AG04450 (cell line): ENCODE data around the gene DPH1. TPM values are rescaled to one million over a fixed set of nuclear protein-coding genes. Genes with fewer than 3 reads are reported as not detected.

Experiments used
- CTCF ChIA-PET: fragments of 300-600, 350-600 bp; formaldehyde crosslinking; extraction: SDS; loops from one replicate; lab custom pipeline; 2022; ENCODE audit warnings: antibody characterized with exemption, inconsistent platforms; lab: Charles Lee
- POLR2A ChIA-PET: fragments of 350-600 bp; formaldehyde crosslinking; extraction: SDS; loops from one replicate; lab custom pipeline; 2021; ENCODE audit warnings: antibody characterized with exemption, inconsistent platforms; lab: Yijun Ruan, JAX
- DNase-seq: peaks from one replicate; pipeline ENCODE4 v3.0.0-alpha.2; 2011; ENCODE audit warnings: low read depth, low spot score
- H3K27ac ChIP-seq: one replicate; pipeline ENCODE4 v1.5.1; 2012; ENCODE audit warnings: low read depth, low read length, control low read depth
- H3K27me3 ChIP-seq: one replicate; pipeline ENCODE4 v1.6.0; 2012; ENCODE audit warnings: low read length; ENCODE audit not compliant: control insufficient read depth, insufficient read depth
- H3K4me3 ChIP-seq: 2 replicates; pipeline ENCODE4 v1.5.1; 2011; ENCODE audit warnings: mild to moderate bottlenecking, low read depth, low read length, control low read depth
- H3K9me3 ChIP-seq: 2 replicates; pipeline ENCODE4 v1.5.1; 2012; ENCODE audit warnings: low read length; ENCODE audit not compliant: control insufficient read depth, insufficient read depth
- CTCF ChIP-seq: IDR thresholded peaks from 2 replicates; pipeline ENCODE4 v1.5.1; 2011; ENCODE audit warnings: low read depth, low read length, control low read depth, inconsistent platforms
- polyA plus RNA-seq: library from polyadenylated mRNA; depleted of rRNA; stranded (reverse); fragments of >200 nt; gene quantifications from 2 replicates; pipeline ENCODE4 v1.2.3, GENCODE V29; 2011

The DPH1 gene
- polyA plus RNA-seq, 1 experiment = 25.3 TPM

GRCh38 chr17:2061441-2061958 lies 31.5 kb downstream of the DPH1 start:
- POLR2A ChIA-PET = no interaction called here

GRCh38 chr17:2062571-2063183 lies 32.7 kb downstream of the DPH1 start:
- Histone ChIP-seq H3K27me3 (no peaks in the 10 kb centered on the region), H3K4me3 (no peak overlapping the region), H3K27ac (peak overlapping the region; percentile 61), H3K9me3 (peaks cover 6% of the 10 kb centered on the region; the same call in 1 of the 2 replicates)
- CTCF ChIA-PET = interaction anchor here (2.4 kb wide), 1 partner anchor 182 kb away, joined by 7 read pairs; no protein-coding TSS in a partner anchor
- no peak for TF ChIP-seq CTCF
- POLR2A ChIA-PET = interaction anchor here (0.6 to 1.1 kb wide), 2 partner anchors 138 to 182 kb away, joined by 6 read pairs; no protein-coding TSS in a partner anchor
- DNase-seq = no peak

More at GRCh38 chr17:2061441-2061958, 31.5 kb downstream of the DPH1 start:
- no peak for DNase-seq
- Histone ChIP-seq H3K4me3 (no peak overlapping the region), H3K27ac (peak overlapping the region; percentile 57), H3K9me3 (peaks cover 6% of the 10 kb centered on the region; the same call in 1 of the 2 replicates), H3K27me3 (no peaks in the 10 kb centered on the region)
- CTCF ChIA-PET = no interaction called here
- no peak for TF ChIP-seq CTCF

GRCh38 chr17:2063261-2064146 lies 33.6 kb downstream of the DPH1 start:
- no peak for TF ChIP-seq CTCF
- Histone ChIP-seq H3K27ac (peak overlapping the region; percentile 61), H3K4me3 (no peak overlapping the region), H3K27me3 (no peaks in the 10 kb centered on the region), H3K9me3 (no peaks in the 10 kb centered on the region; the same call in 1 of the 2 replicates)
- ChIA-PET POLR2A (interaction anchor here (0.6 kb wide), 2 partner anchors 10 to 137 kb away, joined by 6 read pairs; no protein-coding TSS in a partner anchor), CTCF (interaction anchor here (2.4 kb wide), 1 partner anchor 181 kb away, joined by 7 read pairs; no protein-coding TSS in a partner anchor)
- DNase-seq = no peak

GRCh38 chr17:2064147-2064489 lies 34.2 kb downstream of the DPH1 start:
- Histone ChIP-seq H3K4me3 (no peak overlapping the region), H3K9me3 (no peaks in the 10 kb centered on the region; the same call in 1 of the 2 replicates), H3K27ac (peak overlapping the region; percentile 61), H3K27me3 (no peaks in the 10 kb centered on the region)
- TF ChIP-seq CTCF = no peak
- DNase-seq = no peak
- ChIA-PET POLR2A (interaction anchor here (0.6 kb wide), 1 partner anchor 11 kb away, joined by 6 read pairs; no protein-coding TSS in a partner anchor), CTCF (interaction anchor here (2.4 kb wide), 1 partner anchor 181 kb away, joined by 7 read pairs; no protein-coding TSS in a partner anchor)
